Muscle of back (tissue), 11 donors: Measurements from ENCODE around the gene FXR2. TPM values are rescaled to one million over a fixed set of nuclear protein-coding genes. Genes with fewer than 3 reads are reported as not detected.
A peak's percentile ranks its signal among the peaks of the same experiment; 100 is the strongest.
"Not testable (repeated sequence)": the region's sequence is repeated elsewhere in the genome, so short reads cannot be mapped to it uniquely, and the experiment has no call there.

ENCODE experiments used
- DNase-seq, 3 donors: peaks; one replicate each; pipeline versions ENCODE4 v3.0.0 to v3.0.0-alpha.2; 2013
- polyA plus RNA-seq, 10 donors: library from polyadenylated mRNA; unstranded; fragments of 120-200 nt; gene quantifications; one replicate each; pipeline ENCODE4 v1.2.1, GENCODE V29; 2013; ENCODE audit not compliant: insufficient read length in 10 of 10

Gene FXR2
- polyA plus RNA-seq, 10 donors = 32.0 to 41.2 (median 39.2) TPM

DNA sequence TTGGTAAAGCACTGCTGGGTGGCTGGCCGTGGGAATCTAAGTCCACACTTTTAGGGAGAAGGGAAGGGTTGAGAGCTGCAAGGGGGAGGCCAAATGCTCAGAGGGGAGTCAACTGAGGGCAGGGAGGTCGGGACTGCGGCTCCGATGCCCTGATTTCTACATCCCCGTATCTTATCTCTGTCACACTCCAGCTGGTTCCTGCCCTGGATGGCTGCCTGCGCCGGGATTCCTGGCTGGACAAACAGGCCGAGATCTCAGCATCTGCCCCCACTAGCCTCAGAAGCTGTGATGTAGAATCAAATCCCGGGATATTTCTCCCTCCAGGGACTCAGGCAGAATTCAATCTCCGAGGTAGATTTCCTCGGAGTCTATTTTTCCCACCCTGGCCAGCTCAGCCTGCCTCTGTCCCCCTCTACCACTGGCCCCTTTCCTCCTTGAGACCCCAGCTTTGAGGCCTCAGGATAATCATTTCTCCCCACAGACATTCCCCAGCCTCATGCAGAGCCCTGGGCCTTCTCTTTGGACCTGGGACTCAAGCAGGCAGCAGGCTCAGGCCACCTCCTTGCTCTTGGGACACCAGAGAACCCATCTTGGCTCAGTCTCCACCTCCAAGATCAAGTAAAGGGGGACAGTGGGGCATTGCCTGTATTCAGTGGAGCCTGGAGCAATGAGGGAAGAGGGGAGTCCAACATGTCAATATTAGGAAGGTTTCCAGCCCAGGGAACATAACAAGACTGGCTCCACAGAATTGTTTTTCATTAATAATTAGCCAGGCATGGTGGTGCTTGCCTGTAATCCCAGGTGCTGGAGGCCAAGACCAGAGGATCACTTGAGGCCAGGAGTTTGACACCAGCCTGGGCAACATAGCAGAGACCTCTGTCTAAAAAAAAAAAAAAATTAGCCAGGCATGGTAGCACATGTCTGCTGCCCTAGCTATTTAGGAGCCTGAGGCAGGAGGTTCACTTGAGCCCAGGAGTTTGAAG is 17.0 kb upstream of the FXR2 start:
- DNase-seq = no peak

DNA sequence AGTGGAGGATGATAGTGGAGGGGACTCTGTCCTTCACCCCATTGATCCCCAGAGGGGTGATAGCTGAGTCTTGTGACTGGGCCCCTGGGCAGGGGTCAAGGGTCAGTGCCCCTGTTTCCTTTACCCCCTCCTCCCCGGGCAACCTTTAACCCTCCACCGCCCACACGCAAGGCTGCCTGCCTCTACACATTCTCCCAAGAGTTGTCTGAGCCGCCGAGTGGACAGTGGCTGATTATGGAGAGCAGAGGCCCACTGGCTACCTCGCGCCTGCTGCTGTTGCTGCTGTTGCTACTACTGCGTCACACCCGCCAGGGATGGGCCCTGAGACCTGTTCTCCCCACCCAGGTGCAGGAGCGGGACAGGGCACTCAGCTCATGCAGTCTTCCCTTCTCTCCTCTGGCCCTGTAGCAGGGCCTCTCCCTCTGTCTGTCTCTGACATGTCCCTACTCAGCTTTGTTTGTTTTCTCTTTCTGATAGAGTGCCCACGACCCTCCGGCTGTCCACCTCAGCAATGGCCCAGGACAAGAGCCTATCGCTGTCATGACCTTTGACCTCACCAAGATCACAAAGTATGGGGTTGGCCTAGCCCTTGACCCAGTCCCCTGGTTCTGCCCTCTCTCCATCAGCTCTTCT is 15.4 kb upstream of the FXR2 start, which contains the start of gene SHBG:
Gene SHBG (plus strand): TSS at position 197 of the 633 bp plus-strand sequence. CDS start 38 bp downstream, at position 235.
- no peak for DNase-seq

GRCh38 chr17:7627250-7628121 is 12.8 kb upstream of the FXR2 start, which contains the start of gene SAT2:
SAT2 (minus strand) TSS chr17:7627821; CDS start chr17:7627635, 186 bp downstream.
- peak; percentile 96 to 97 (median 96) for DNase-seq

DNA sequence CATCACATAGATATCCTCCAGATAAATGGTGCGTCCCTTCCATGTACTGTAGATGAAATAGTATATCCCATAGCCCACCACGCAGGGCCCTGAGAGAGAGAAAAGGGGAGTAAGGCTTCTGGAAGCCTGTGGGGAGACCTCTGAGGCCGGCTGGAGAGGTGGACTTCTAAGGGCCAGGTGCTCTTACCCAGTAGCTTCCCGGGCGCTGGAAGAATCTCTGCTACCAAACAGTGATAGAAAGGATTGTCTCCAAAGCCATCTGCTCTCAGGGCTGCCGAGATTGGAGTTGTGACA is 12.2 kb upstream of the FXR2 start:
- no peak for DNase-seq

GRCh38 chr17:7626307-7626706 is 11.6 kb upstream of the FXR2 start:
- no peak for DNase-seq

DNA sequence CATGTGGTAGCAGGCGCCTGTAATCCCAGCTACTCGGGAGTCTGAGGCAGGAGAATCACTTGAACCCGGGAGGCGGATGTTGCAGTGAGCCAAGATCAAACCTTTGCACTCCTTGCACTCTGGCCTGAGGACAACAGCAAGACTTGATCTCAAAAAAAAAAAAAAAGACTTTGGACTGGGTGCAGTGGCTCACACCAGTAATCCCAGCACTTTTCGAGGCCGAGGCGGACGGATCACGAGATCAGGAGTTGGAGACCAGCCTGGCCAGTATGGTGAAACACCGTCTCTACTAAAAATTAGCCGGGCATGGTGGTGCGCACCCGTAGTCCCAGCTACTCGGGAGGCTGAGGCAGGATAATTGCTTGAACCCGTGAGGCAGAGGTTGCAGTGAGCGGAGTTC is 11.1 kb upstream of the FXR2 start:
- not testable (repeated sequence) for DNase-seq

DNA sequence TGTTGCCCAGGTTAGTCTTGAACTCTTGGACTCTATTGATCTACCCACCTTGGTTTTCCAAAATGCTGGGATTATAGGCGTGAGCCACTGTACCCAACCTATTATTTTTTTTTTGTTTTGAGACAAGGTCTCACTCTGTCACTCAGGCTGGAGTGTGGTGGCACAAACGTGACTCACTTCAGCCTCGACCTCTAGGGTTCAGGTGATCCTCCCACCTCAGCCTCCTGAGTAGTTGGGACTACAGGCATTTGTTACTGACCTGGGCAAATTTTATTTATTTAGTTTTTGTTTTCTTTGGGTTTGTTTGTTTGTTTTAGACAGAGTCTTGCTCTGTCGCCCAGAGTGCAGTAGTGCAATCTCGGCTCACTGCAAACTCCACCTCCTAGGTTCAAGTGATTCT is 9.0 kb upstream of the FXR2 start:
- DNase-seq = no peak

GRCh38 chr17:7620835-7621234 is 6.1 kb upstream of the FXR2 start:
- DNase-seq = no peak

- no peak for DNase-seq
Measured at GRCh38 chr17:7618608-7619007, 3.9 kb upstream of the FXR2 start.

DNA sequence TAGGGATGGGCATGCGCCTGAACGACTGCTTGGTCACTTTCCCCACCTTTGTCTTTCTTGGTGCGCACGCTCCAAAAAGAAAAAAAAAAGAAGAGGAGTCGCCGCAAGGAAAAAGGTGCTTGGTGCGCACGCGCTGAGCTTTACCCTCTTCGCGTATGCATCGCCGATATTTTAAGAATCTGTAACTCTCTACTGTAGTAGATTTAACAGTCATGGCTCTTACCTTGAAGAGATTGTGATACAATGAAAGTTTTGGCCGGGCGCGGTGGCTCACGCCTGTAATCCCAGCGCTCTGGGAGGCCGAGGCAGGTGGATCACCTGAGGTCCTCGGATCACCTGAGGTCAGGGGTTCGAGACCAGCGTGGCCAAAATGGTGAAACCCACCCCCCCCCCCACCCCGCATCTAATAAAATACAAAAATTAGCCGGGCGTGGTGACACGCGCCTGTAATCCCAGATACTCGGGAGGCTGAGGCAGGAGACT is 609 bp upstream of the FXR2 start:
- DNase-seq = no peak

DNA sequence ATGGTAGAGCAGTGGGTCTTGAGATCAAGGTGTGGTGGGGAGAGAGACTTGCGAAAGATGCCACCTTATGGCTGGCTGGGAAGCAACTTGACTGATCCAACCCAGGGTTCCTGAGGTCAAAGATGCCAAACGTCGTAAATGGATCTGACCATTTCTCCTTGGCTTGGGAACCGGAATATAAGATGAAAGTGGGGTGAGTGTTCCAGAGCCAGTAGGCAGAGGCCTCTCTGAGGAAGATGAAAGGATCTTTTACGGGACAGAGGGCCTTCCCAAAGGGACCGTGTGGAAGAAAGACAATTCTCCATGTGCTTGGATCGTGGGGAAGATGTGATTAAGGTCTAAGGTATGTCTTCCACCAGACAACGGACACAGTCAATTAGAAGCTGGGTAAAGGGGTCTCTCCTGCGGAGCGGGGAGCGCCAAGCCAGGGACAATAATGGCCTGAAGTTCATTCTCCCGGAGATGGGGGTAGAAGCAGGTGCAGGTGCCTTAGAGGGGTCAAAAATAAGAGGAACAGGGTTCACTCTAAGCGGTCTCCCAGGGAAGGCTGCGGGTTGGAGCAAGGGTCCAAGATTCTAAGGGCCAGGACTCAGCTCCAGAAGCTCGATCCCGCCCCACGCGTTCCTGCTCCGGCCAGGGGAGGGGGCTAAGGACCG is 800 bp downstream of the FXR2 start:
- DNase-seq = no peak

DNA sequence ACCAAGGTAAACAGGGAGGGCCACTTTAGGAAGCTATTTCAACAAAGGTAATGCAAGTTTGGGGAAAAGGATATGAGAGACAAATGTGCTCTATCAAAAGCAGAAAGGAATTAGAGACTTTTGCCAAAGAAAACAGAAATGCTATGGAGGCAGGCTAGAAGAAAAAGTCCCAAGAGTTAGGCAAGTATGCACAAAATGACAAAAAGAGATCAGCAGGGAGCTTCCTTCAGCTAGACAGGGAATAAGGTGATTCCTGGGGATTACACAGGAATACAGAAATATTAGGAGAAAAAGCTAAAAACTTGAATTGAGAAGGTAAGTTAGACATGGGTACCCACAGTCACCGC is 2.4 kb downstream of the FXR2 start:
- DNase-seq = no peak

- no peak for DNase-seq
Measured at GRCh38 chr17:7611635-7612293, 2.9 kb downstream of the FXR2 start.

- DNase-seq = no peak
Measured at GRCh38 chr17:7610641-7611040, 4.1 kb downstream of the FXR2 start.

DNA sequence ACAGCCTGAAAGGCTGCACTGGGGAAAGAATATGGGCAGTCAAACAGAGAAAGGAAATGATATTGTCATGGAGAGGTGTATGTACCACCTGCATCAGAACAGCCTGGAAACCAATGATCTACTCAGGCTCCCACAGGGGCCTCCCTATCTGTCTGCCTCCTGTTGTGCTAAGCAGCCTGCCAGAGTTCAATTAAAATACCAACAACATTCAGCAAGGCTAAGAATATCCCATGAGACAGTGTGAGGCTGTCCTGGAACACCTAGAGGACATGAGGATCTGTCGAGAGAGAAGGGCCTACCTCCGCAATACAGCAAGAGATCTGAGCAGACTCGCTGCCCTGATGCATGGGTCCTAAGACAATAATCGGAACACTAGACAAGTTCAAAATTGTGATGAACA is 8.4 kb downstream of the FXR2 start:
- no peak for DNase-seq

DNA sequence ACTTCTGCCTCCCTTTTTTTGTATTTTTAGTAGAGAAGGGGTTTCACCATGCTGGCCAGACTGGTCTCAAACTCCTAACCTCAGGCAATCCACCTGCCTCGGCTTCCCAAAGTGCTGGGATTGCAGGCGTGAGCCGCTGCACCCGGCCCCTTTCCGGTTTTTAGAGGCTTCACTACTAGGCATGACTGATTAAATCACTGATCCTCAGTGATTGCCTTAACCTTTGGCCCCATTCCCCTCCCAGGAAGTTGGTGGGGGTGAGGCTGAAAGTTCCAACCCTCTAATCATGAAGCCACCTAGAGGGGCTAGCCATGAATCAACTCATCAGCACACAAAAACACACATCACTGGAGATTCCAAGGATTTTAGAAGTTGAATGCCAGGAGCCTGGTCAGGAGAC is 17.1 kb downstream of the FXR2 start:
- DNase-seq = not testable (repeated sequence)

- DNase-seq = no peak
Measured at GRCh38 chr17:7593296-7593695, 21.4 kb downstream of the FXR2 start.

DNA sequence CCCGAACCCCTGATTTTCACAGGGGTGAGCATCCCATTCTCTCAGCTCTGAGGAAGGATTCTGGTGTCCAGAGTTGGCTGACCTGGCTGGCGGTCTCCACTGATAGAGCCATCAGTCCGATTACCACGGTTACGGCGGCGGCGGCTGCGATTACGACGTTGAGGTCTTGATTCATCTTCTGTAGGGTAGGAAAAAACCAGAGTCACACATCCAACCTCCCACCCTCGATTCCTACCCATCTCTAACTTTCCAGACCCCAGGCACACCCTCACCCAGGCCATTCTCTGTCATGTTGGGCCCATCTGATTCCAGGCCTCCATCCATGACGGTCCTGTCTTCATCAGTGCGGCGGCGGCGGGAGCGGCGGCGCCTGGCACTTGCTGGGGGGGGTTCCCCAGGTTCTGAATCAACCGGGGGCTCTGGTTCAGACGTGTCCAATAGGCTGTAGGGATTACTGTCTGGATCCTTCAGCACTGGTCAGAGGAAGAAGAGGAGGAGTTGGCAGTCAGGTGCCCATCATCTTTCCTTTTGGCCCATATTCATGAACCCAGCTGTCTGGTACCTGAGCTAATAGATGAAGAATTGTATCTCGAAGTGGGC is 22.2 kb downstream of the FXR2 start:
- DNase-seq = no peak

DNA sequence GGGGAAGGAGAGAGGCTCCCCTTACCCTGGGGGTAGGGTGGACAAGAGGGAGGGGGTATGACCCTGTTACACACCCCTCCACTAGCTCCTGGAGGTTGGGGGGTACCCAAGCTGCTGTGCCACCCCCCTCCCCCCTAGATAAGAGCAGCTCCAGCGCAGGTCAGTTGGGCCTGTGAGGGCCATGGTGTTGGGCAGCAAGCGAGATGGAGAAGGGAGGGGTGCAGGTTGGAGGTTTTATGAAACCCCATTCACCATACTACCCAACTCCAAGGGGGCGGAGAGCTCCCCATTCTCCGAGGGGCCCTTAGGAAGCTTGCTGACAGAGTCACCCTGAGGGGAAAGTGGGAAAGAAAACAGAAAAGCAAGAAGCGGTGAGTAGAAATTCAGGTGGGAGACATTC is 23.1 kb downstream of the FXR2 start:
- DNase-seq = no peak

DNA sequence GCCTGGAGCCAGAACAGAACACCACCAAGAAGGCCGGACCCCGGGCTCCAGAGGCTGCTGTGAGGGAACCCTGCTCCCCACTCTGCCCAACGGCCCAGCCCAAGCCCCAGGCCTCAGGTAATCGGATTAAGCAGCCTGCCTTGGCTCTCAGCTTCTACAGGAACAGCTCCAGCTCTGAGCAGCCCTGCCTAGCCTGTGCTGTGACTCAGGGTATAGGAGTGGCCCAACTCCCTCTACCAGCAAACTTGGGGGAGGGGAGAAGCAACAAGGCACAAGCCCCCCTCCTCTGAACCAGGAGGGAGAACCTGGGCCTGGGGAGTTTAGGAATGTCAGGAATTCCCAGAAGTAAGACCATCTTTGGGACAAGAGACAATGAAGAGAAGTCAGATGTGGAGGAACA is 24.0 kb downstream of the FXR2 start:
- DNase-seq = no peak
